PC-9 (cell line): Measurements from ENCODE around the gene TNFRSF12A. TPM values are rescaled to one million over a fixed set of nuclear protein-coding genes. Genes with fewer than 3 reads are reported as not detected.
A peak's percentile ranks its signal among the peaks of the same experiment; 100 is the strongest.

Experiments
- BruUV-seq: library from RNA; stranded (reverse); fragments of 400-500 nt; replicated peaks from 2 replicates; lab custom pipeline; 2021; lab: Mats Ljungman, UMichigan
- CTCF ChIA-PET: fragments of 300-600 bp; sonication (Branson Sonifier 250); formaldehyde crosslinking; loops from one replicate; lab custom pipeline; 2022; ENCODE audit warnings: antibody characterized with exemption; lab: Charles Lee
- POLR2A ChIA-PET: fragments of 300-600 bp; sonication (Branson Sonifier 250); formaldehyde crosslinking; loops from one replicate; lab custom pipeline; 2022; ENCODE audit warnings: antibody characterized with exemption; ENCODE audit not compliant: unreplicated experiment; lab: Charles Lee
- DNase-seq, 2 experiments: peaks; one replicate each; pipeline versions ENCODE4 v3.0.0 to v3.0.0-alpha.2; 2015 to 2022; ENCODE audit warnings: mixed read lengths in 1 of 2
- H2AFZ ChIP-seq: fragments of 200-600 bp; sonication (generic); 2 replicates; pipeline ENCODE4 v1.8.1; 2017; ENCODE audit warnings: antibody characterized with exemption
- H3F3A ChIP-seq: fragments of 200-600 bp; sonication (generic); 2 replicates; pipeline ENCODE4 v1.8.1; 2017; ENCODE audit warnings: antibody characterized with exemption, mild to moderate bottlenecking, low read depth; ENCODE audit not compliant: insufficient read depth
- H3K27ac ChIP-seq: fragments of 200-600 bp; sonication (generic); 2 replicates; pipeline ENCODE4 v1.6.1; 2016; ENCODE audit warnings: mixed run types
- H3K27me3 ChIP-seq: fragments of 200-600 bp; sonication (generic); 2 replicates; pipeline ENCODE4 v1.6.1; 2016; ENCODE audit warnings: low read depth, mixed run types; ENCODE audit not compliant: insufficient read depth
- H3K36me3 ChIP-seq: fragments of 200-600 bp; sonication (generic); 2 replicates; pipeline ENCODE4 v1.6.1; 2016; ENCODE audit warnings: low read depth, mixed run types
- H3K4me1 ChIP-seq: fragments of 200-600 bp; sonication (generic); replicated peaks from 2 replicates; pipeline ENCODE4 v1.6.1; 2016; ENCODE audit warnings: mixed run types; ENCODE audit not compliant: insufficient read depth
- H3K4me2 ChIP-seq: fragments of 200-600 bp; sonication (generic); 2 replicates; pipeline ENCODE4 v1.6.1; 2017; ENCODE audit warnings: mixed run types
- H3K4me3 ChIP-seq: fragments of 200-600 bp; sonication (generic); 2 replicates; pipeline ENCODE4 v1.6.1; 2016; ENCODE audit warnings: mixed run types
- H3K79me2 ChIP-seq: fragments of 200-600 bp; sonication (generic); 2 replicates; pipeline ENCODE4 v1.6.1; 2017; ENCODE audit warnings: low read depth, mixed run types
- H3K9me2 ChIP-seq: fragments of 200-600 bp; sonication (generic); 2 replicates; pipeline ENCODE4 v1.8.1; 2017; ENCODE audit warnings: mild to moderate bottlenecking; ENCODE audit not compliant: insufficient read depth
- H3K9me3 ChIP-seq: fragments of 200-600 bp; sonication (generic); 2 replicates; pipeline ENCODE4 v1.8.1; 2016; ENCODE audit warnings: low read depth; ENCODE audit not compliant: insufficient read depth
- H4K20me1 ChIP-seq: fragments of 200-600 bp; sonication (generic); 2 replicates; pipeline ENCODE4 v1.8.1; 2017; ENCODE audit not compliant: insufficient read depth
- CTCF ChIP-seq: fragments of 200-600 bp; sonication (generic); conservative IDR thresholded peaks from 2 replicates; pipeline ENCODE4 v1.6.1; 2017; ENCODE audit warnings: mixed run types, antibody characterized with exemption, mild to moderate bottlenecking, moderate library complexity
- EZH2 ChIP-seq: fragments of 200-600 bp; sonication (generic); IDR thresholded peaks from 2 replicates; pipeline ENCODE4 v1.8.0; 2017; ENCODE audit warnings: antibody characterized with exemption, low read depth
- intact Hi-C: fragments of 100-400 bp; cut with micrococcal nuclease; formaldehyde crosslinking; loops from one replicate; pipeline ENCODE4 v1.10.0; 2022; ENCODE audit not compliant: unreplicated experiment
- total RNA-seq: library from RNA; stranded (reverse); gene quantifications from 2 replicates; pipeline ENCODE4 v1.2.3, GENCODE V29; 2021

Gene TNFRSF12A
- total RNA-seq, 1 experiment from 2014 or later = 226 TPM

GRCh38 chr16:3000540-3000939 is 19.6 kb upstream of the TNFRSF12A start:
- Histone ChIP-seq H2AFZ (no peak overlapping the region), H3K36me3 (no peaks in the 10 kb centered on the region), H3K4me3 (no peak overlapping the region), H3K9me3 (no peaks in the 10 kb centered on the region), H3K9me2 (no peaks in the 10 kb centered on the region), H3K4me2 (no peak overlapping the region), H3K27me3 (no peaks in the 10 kb centered on the region), H3F3A (peaks cover 9% of the 10 kb centered on the region; the same call in 1 of the 2 replicates), H3K27ac (no peak overlapping the region), H3K79me2 (0 out of 2 replicates have a peak, but pooled peaks cover under 1% of the 10 kb centered on the region), H3K4me1 (peaks cover 6% of the 10 kb centered on the region), H4K20me1 (no peaks in the 10 kb centered on the region)
- ChIA-PET CTCF (no interaction called here), POLR2A (no interaction called here)
- TF ChIP-seq CTCF (no peak), EZH2 (no peak)
- DNase-seq = no peak
- intact Hi-C loops = no loop called here
- BruUV-seq = no TSS peak

GRCh38 chr16:3001316-3001715 is 18.9 kb upstream of the TNFRSF12A start:
- ChIA-PET POLR2A (no interaction called here), CTCF (no interaction called here)
- intact Hi-C loops = no loop called here
- no peak overlapping the region for H2AFZ ChIP-seq
- H3K4me1 ChIP-seq = peaks cover 8% of the 10 kb centered on the region
- BruUV-seq = no TSS peak
- no peaks in the 10 kb centered on the region for H3K9me3 ChIP-seq
- no peaks in the 10 kb centered on the region for H3K27me3 ChIP-seq
- H3K79me2 ChIP-seq = peaks cover 7% of the 10 kb centered on the region; the same call in 1 of the 2 replicates
- no peaks in the 10 kb centered on the region for H3K9me2 ChIP-seq
- no peaks in the 10 kb centered on the region for H4K20me1 ChIP-seq
- no peaks in the 10 kb centered on the region for H3K36me3 ChIP-seq
- no peak for DNase-seq
- no peak overlapping the region for H3K27ac ChIP-seq
- H3K4me3 ChIP-seq = no peak overlapping the region
- TF ChIP-seq EZH2 = no peak
- no peak for TF ChIP-seq CTCF
- H3F3A ChIP-seq = peaks cover 13% of the 10 kb centered on the region; the same call in 1 of the 2 replicates
- H3K4me2 ChIP-seq = no peak overlapping the region

DNA sequence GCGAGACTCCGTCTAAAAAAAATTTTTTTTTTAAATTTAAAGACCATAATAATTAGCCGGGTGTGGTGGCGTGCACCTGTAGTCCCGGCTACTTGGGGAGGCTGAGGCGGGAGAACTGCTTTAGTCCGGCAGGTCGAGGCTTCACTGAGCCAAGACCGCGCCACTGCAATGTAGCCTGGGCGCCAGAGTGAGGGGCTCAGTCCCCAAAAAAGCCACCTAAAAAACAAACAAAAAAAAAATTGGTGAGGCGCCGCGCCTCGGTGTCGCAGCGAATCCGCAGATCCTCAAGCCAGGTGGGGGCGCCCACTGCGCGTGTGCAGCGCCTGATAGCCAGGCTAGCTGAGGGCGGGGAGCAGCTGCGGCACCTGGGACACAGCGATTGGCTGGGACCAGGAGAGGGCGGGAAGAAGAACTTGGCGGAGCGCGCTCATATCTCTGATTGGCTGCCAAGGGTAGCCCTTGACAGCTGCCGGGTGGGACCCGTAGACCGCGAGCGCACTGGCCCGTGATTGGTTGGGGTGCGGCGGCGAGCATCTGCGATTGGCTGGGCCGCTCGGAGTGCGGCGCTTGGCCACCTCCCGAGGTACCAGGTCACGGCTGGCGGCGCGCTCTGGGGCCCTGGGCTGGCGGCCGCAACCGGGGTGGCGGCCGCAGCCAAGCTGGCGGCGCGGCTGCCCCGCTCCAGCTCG is 16.4 kb upstream of the TNFRSF12A start:
- Histone ChIP-seq H3K9me2 (no peaks in the 10 kb centered on the region), H3K79me2 (peaks cover 12% of the 10 kb centered on the region; the same call in 1 of the 2 replicates), H3K27me3 (no peaks in the 10 kb centered on the region), H3K4me2 (peak overlapping the region; percentile 44; the same call in 1 of the 2 replicates), H3K9me3 (no peaks in the 10 kb centered on the region), H3K27ac (no peak overlapping the region), H3K4me1 (peaks cover 32% of the 10 kb centered on the region), H3F3A (peaks cover 26% of the 10 kb centered on the region), H4K20me1 (no peaks in the 10 kb centered on the region), H3K4me3 (no peak overlapping the region; the same call in 1 of the 2 replicates), H3K36me3 (no peaks in the 10 kb centered on the region), H2AFZ (no peak overlapping the region)
- no peak for TF ChIP-seq EZH2
- peak; percentile 61 for TF ChIP-seq CTCF
- BruUV-seq = no TSS peak
- peak; percentile 96 to 100 for DNase-seq
- ChIA-PET CTCF (interaction anchor here (0.6 to 1.6 kb wide), 7 partner anchors 9 to 126 kb away, joined by 3 to 15 read pairs (median 4); partner anchors contain the start of genes CLDN9, HCFC1R1, THOC6 and TNFRSF12A), POLR2A (interaction anchor here (0.6 to 3.2 kb wide), 4 partner anchors 9 to 24 kb away, joined by 8 to 87 read pairs (median 19); partner anchors contain the start of genes CLDN9, HCFC1R1, THOC6 and TNFRSF12A)
- intact Hi-C loops = loop anchor here (1.0 to 2.0 kb wide), 6 partner anchors 8 to 126 kb away; no protein-coding TSS in a partner anchor
